Dendritic cell treated with granulocyte-macrophage colony-stimulating factor and Interleukin-4, amounts not matched to agents 40 ng/mL and 50 ng/mL, for 4 days (primary cell): Measurements from ENCODE around the gene LMNTD2.
"Not testable (repeated sequence)": the region's sequence is repeated elsewhere in the genome, so short reads cannot be mapped to it uniquely, and the experiment has no call there.

ENCODE experiments used
- H3K27ac Mint-ChIP-seq: one replicate; pipeline ENCODE4 v1.8.0; 2022; ENCODE audit warnings: mild to moderate bottlenecking, mixed read lengths
- H3K27me3 Mint-ChIP-seq: one replicate; pipeline ENCODE4 v1.8.0; 2022; ENCODE audit warnings: mild to moderate bottlenecking, mixed read lengths
- H3K36me3 Mint-ChIP-seq: one replicate; pipeline ENCODE4 v1.8.0; 2022; ENCODE audit warnings: low read depth, mixed read lengths
- H3K4me1 Mint-ChIP-seq: one replicate; pipeline ENCODE4 v1.8.0; 2022; ENCODE audit warnings: low read depth, mixed read lengths
- H3K4me3 Mint-ChIP-seq: one replicate; pipeline ENCODE4 v1.8.0; 2022; ENCODE audit warnings: mild to moderate bottlenecking, moderate library complexity, mixed read lengths
- H3K9me3 Mint-ChIP-seq: one replicate; pipeline ENCODE4 v1.8.0; 2022; ENCODE audit warnings: mixed read lengths
- intact Hi-C: fragments of 100-400 bp; cut with micrococcal nuclease; formaldehyde crosslinking; loops from one replicate; pipeline ENCODE4 v1.15.0; 2022

The LMNTD2 gene

GRCh38 chr11:578276-579035 is 17.9 kb upstream of the LMNTD2 start:
- Mint-ChIP-seq H3K27me3 (peaks cover 17% of the 10 kb centered on the region), H3K9me3 (no peaks in the 10 kb centered on the region), H3K4me3 (peak overlapping the region; percentile 80), H3K4me1 (peaks cover 60% of the 10 kb centered on the region), H3K27ac (no peak overlapping the region), H3K36me3 (peaks cover 48% of the 10 kb centered on the region)
- intact Hi-C loops = loop anchor here (5.0 kb wide), 1 partner anchor 39 kb away; the partner anchor contains the start of gene IRF7

- H3K9me3 Mint-ChIP-seq = no peaks in the 10 kb centered on the region
- intact Hi-C loops = loop anchor here (5.0 kb wide), 1 partner anchor 40 kb away; the partner anchor contains the start of gene IRF7
- H3K27ac Mint-ChIP-seq = peak overlapping the region; percentile 100
- peaks cover 39% of the 10 kb centered on the region for H3K36me3 Mint-ChIP-seq
- peaks cover 60% of the 10 kb centered on the region for H3K4me1 Mint-ChIP-seq
- peak overlapping the region; percentile 80 for H3K4me3 Mint-ChIP-seq
- peaks cover 25% of the 10 kb centered on the region for H3K27me3 Mint-ChIP-seq
Measured at GRCh38 chr11:577611-577894, 17.0 kb upstream of the LMNTD2 start.

- Mint-ChIP-seq H3K4me1 (peaks cover 60% of the 10 kb centered on the region), H3K9me3 (no peaks in the 10 kb centered on the region), H3K27ac (peak overlapping the region; percentile 100), H3K4me3 (peak overlapping the region; percentile 80), H3K36me3 (peaks cover 34% of the 10 kb centered on the region), H3K27me3 (peaks cover 29% of the 10 kb centered on the region)
- intact Hi-C loops = loop anchor here (5.0 kb wide), 1 partner anchor 40 kb away; the partner anchor contains the start of gene IRF7
Measured at GRCh38 chr11:576811-577610, 16.5 kb upstream of the LMNTD2 start.

GRCh38 chr11:575996-576768 is 15.6 kb upstream of the LMNTD2 start, which contains the start of gene PHRF1:
TSS of gene PHRF1 (plus strand) at chr11:576470. CDS start at chr11:581513, 5,043 bp downstream.
- H3K27ac Mint-ChIP-seq = peak within 1 kb of the TSS; percentile 100
- intact Hi-C loops = loop anchor here (5.0 kb wide), 1 partner anchor 41 kb away; the partner anchor contains the start of gene IRF7
- peaks cover 34% of the 10 kb centered on the region for H3K27me3 Mint-ChIP-seq
- no peaks in the 10 kb centered on the region for H3K9me3 Mint-ChIP-seq
- peak within 1 kb of the TSS; percentile 96 for H3K4me3 Mint-ChIP-seq
- peaks cover 25% of the 10 kb centered on the region for H3K36me3 Mint-ChIP-seq
- peaks cover 53% of the 10 kb centered on the region for H3K4me1 Mint-ChIP-seq

GRCh38 chr11:575313-575995 is 14.9 kb upstream of the LMNTD2 start:
- intact Hi-C loops = loop anchor here (5.0 kb wide), 1 partner anchor 42 kb away; the partner anchor contains the start of gene IRF7
- H3K4me3 Mint-ChIP-seq = peak overlapping the region; percentile 72
- H3K27ac Mint-ChIP-seq = peak overlapping the region; percentile 100
- peaks cover 48% of the 10 kb centered on the region for H3K4me1 Mint-ChIP-seq
- peaks cover 21% of the 10 kb centered on the region for H3K36me3 Mint-ChIP-seq
- no peaks in the 10 kb centered on the region for H3K9me3 Mint-ChIP-seq
- H3K27me3 Mint-ChIP-seq = peaks cover 39% of the 10 kb centered on the region

GRCh38 chr11:574632-575312 is 14.2 kb upstream of the LMNTD2 start:
- H3K27me3 Mint-ChIP-seq = peaks cover 46% of the 10 kb centered on the region
- intact Hi-C loops = loop anchor here (5.0 kb wide), 1 partner anchor 43 kb away; the partner anchor contains the start of gene IRF7
- H3K27ac Mint-ChIP-seq = peak overlapping the region; percentile 100

GRCh38 chr11:574031-574570 is 13.6 kb upstream of the LMNTD2 start:
- H3K27me3 Mint-ChIP-seq = peaks cover 51% of the 10 kb centered on the region
- intact Hi-C loops, H3K27ac Mint-ChIP-seq, H3K9me3 Mint-ChIP-seq: not testable (repeated sequence)
- H3K36me3 Mint-ChIP-seq = peaks cover 16% of the 10 kb centered on the region
- H3K4me3 Mint-ChIP-seq = peak overlapping the region; percentile 72
- H3K4me1 Mint-ChIP-seq = peaks cover 38% of the 10 kb centered on the region

More at GRCh38 chr11:574632-575312, 14.2 kb upstream of the LMNTD2 start:
- Mint-ChIP-seq H3K36me3 (peaks cover 21% of the 10 kb centered on the region), H3K4me1 (peaks cover 41% of the 10 kb centered on the region), H3K4me3 (peak overlapping the region; percentile 72), H3K9me3 (no peaks in the 10 kb centered on the region)

- intact Hi-C loops = no loop called here
- Mint-ChIP-seq H3K9me3 (no peaks in the 10 kb centered on the region), H3K27me3 (peaks cover 53% of the 10 kb centered on the region), H3K27ac (no peak overlapping the region), H3K4me1 (peaks cover 31% of the 10 kb centered on the region), H3K4me3 (no peak overlapping the region), H3K36me3 (peaks cover 9% of the 10 kb centered on the region)
Measured at GRCh38 chr11:573146-573759, 12.7 kb upstream of the LMNTD2 start.

GRCh38 chr11:571802-572185 is 11.3 kb upstream of the LMNTD2 start:
- Mint-ChIP-seq H3K27me3 (peaks cover 63% of the 10 kb centered on the region), H3K4me1 (peaks cover 19% of the 10 kb centered on the region), H3K4me3 (no peak overlapping the region), H3K9me3 (no peaks in the 10 kb centered on the region), H3K27ac (no peak overlapping the region), H3K36me3 (peaks cover 15% of the 10 kb centered on the region)
- intact Hi-C loops = no loop called here

GRCh38 chr11:569158-569885 is 8.8 kb upstream of the LMNTD2 start:
- Mint-ChIP-seq H3K4me1 (peaks cover 12% of the 10 kb centered on the region), H3K9me3 (no peaks in the 10 kb centered on the region), H3K27me3 (peaks cover 53% of the 10 kb centered on the region), H3K27ac (peak overlapping the region; percentile 83), H3K4me3 (peak overlapping the region; percentile 82), H3K36me3 (peaks cover 20% of the 10 kb centered on the region)
- intact Hi-C loops = no loop called here

- peaks cover 49% of the 10 kb centered on the region for H3K27me3 Mint-ChIP-seq
- intact Hi-C loops = no loop called here
- H3K27ac Mint-ChIP-seq = peak overlapping the region; percentile 83
- H3K4me3 Mint-ChIP-seq = peak overlapping the region; percentile 82
- no peaks in the 10 kb centered on the region for H3K9me3 Mint-ChIP-seq
- peaks cover 28% of the 10 kb centered on the region for H3K36me3 Mint-ChIP-seq
- peaks cover 13% of the 10 kb centered on the region for H3K4me1 Mint-ChIP-seq
Measured at GRCh38 chr11:568306-569157, 8.0 kb upstream of the LMNTD2 start.
